HFFc6 (cell line): Measurements from ENCODE around the gene OR52I2. TPM values are rescaled to one million over a fixed set of nuclear protein-coding genes. Genes with fewer than 3 reads are reported as not detected.

Source experiments
- DNase-seq: peaks from one replicate; pipeline ENCODE4 v3.0.0-alpha.2; 2018
- H3K27ac Mint-ChIP-seq: 2 replicates; pipeline ENCODE4 v1.8.0; 2020; ENCODE audit warnings: mild to moderate bottlenecking, mixed read lengths
- H3K27me3 Mint-ChIP-seq: 2 replicates; pipeline ENCODE4 v1.8.0; 2021; ENCODE audit warnings: mild to moderate bottlenecking, moderate library complexity, mixed read lengths; ENCODE audit not compliant: insufficient read depth
- H3K36me3 Mint-ChIP-seq: 2 replicates; pipeline ENCODE4 v1.8.0; 2021; ENCODE audit warnings: low read depth, mixed read lengths
- H3K4me1 Mint-ChIP-seq: 2 replicates; pipeline ENCODE4 v1.8.0; 2020; ENCODE audit warnings: low read depth, mixed read lengths
- H3K4me3 Mint-ChIP-seq: 2 replicates; pipeline ENCODE4 v1.8.0; 2020; ENCODE audit warnings: mild to moderate bottlenecking, moderate library complexity, mixed read lengths
- H3K9me3 Mint-ChIP-seq: 2 replicates; pipeline ENCODE4 v1.8.0; 2020; ENCODE audit warnings: mild to moderate bottlenecking, mixed read lengths
- total RNA-seq, 6 experiments: library from RNA; stranded (reverse); fragmentation: NEBNext Ultra II Directional; extraction: Animal tissue kit (Norgen Biotek cat#: 25700); gene quantifications; 2 replicates in 1 of 6; 3 replicates in 5 of 6; pipeline ENCODE4 v1.2.3, GENCODE V29; 2021
- TF ChIP-seq, protein P1 (sequence below): fragments of 200-600 bp; sonication (generic); IDR thresholded peaks from 2 replicates; pipeline ENCODE4 v1.5.0; 2021; ENCODE audit warnings: antibody characterized with exemption, mild to moderate bottlenecking

The OR52I2 gene
- total RNA-seq, 6 experiments from 2014 or later: not detected

DNA sequence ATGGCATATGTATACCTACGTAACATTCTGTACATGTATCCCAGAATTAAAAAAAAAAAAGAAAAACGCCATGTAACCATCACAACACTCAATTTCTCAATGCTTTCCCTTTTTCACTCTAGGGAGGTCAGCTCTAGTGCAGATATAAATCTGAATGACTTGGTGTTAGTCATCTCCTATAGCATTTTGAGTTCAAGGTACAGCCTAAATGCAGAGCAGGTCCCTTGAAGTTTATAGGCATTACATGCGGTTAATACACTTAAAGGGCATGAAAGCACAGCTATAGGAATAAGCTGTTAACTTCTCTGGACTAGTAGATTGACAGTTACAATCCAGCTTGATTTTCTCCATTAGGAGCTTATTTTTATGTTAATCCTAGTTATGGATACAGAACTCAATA is 16.2 kb upstream of the OR52I2 start:
- H3K9me3 Mint-ChIP-seq: peaks cover 12% of the 10 kb centered on the region
- no peaks in the 10 kb centered on the region; the same call in none of the 2 replicates for H3K27me3 Mint-ChIP-seq
- H3K4me3 Mint-ChIP-seq: no peak overlapping the region
- H3K4me1 Mint-ChIP-seq: no peaks in the 10 kb centered on the region
- TF ChIP-seq, protein P1, sequence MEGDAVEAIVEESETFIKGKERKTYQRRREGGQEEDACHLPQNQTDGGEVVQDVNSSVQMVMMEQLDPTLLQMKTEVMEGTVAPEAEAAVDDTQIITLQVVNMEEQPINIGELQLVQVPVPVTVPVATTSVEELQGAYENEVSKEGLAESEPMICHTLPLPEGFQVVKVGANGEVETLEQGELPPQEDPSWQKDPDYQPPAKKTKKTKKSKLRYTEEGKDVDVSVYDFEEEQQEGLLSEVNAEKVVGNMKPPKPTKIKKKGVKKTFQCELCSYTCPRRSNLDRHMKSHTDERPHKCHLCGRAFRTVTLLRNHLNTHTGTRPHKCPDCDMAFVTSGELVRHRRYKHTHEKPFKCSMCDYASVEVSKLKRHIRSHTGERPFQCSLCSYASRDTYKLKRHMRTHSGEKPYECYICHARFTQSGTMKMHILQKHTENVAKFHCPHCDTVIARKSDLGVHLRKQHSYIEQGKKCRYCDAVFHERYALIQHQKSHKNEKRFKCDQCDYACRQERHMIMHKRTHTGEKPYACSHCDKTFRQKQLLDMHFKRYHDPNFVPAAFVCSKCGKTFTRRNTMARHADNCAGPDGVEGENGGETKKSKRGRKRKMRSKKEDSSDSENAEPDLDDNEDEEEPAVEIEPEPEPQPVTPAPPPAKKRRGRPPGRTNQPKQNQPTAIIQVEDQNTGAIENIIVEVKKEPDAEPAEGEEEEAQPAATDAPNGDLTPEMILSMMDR: no peak
- DNase-seq: no peak
- H3K36me3 Mint-ChIP-seq: no peaks in the 10 kb centered on the region
- H3K27ac Mint-ChIP-seq: no peak overlapping the region

GRCh38 chr11:4569075-4569474 is 12.5 kb upstream of the OR52I2 start:
- no peak overlapping the region for H3K4me3 Mint-ChIP-seq
- no peaks in the 10 kb centered on the region for H3K4me1 Mint-ChIP-seq
- H3K36me3 Mint-ChIP-seq: no peaks in the 10 kb centered on the region
- no peaks in the 10 kb centered on the region; the same call in none of the 2 replicates for H3K27me3 Mint-ChIP-seq
- no peak for DNase-seq
- TF ChIP-seq, protein P1: no peak
- no peak overlapping the region for H3K27ac Mint-ChIP-seq
- H3K9me3 Mint-ChIP-seq: peaks cover 5% of the 10 kb centered on the region; the same call in 1 of the 2 replicates

- Mint-ChIP-seq H3K36me3 (no peaks in the 10 kb centered on the region), H3K9me3 (peaks cover 4% of the 10 kb centered on the region; the same call in 1 of the 2 replicates), H3K4me3 (no peak overlapping the region), H3K27ac (no peak overlapping the region), H3K27me3 (no peaks in the 10 kb centered on the region), H3K4me1 (no peaks in the 10 kb centered on the region)
- TF ChIP-seq, protein P1: no peak
- DNase-seq: no peak
Measured at GRCh38 chr11:4576880-4577279, 4.7 kb upstream of the OR52I2 start.

- DNase-seq: no peak
- H3K9me3 Mint-ChIP-seq: peaks cover 4% of the 10 kb centered on the region; the same call in 1 of the 2 replicates
- no peaks in the 10 kb centered on the region for H3K27me3 Mint-ChIP-seq
- H3K27ac Mint-ChIP-seq: no peak overlapping the region
- TF ChIP-seq, protein P1: no peak
- no peaks in the 10 kb centered on the region for H3K4me1 Mint-ChIP-seq
- H3K4me3 Mint-ChIP-seq: no peak overlapping the region
- H3K36me3 Mint-ChIP-seq: no peaks in the 10 kb centered on the region
Measured at GRCh38 chr11:4577761-4578160, 3.8 kb upstream of the OR52I2 start.

DNA sequence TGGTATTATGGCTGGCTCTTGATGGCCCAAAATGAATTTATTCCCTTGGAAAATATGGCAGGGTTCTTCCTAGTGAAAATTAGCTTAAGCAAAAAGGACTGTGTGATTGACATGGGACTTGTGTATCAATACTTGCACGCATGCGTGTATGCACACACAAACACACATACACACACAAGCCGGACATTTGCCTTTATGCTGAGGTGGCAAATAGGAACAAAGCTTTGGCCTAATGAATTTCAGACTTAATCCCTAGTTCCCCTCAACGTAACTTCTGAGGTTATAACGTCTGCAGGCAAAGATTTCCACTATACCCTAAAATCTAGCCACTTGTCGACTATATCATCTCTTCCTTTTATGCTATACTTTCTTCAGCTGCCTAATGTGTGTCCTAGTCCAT is 2.9 kb upstream of the OR52I2 start:
- Mint-ChIP-seq H3K9me3 (peaks cover 4% of the 10 kb centered on the region; the same call in 1 of the 2 replicates), H3K4me1 (no peaks in the 10 kb centered on the region), H3K36me3 (no peaks in the 10 kb centered on the region), H3K4me3 (no peak overlapping the region), H3K27me3 (no peaks in the 10 kb centered on the region), H3K27ac (no peak overlapping the region)
- TF ChIP-seq, protein P1: no peak
- DNase-seq: no peak

DNA sequence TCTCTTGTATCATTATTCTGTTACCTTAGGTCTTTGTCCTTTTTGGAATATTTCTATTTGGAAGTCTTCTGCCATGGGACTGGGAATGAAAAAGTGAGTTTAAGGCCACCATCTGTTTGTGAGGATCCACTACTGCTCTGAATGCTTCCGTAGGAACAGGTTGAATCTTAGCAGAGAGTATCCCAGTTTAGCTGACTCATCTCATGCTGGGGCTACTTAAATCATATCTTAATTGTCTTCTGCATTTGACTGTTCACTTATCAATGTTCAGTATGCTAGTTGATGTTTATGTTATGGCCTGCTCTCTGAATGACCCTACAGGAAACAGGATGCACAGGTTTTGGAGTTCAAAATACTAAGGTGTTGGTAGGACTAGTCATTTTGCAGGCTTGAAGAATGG is 1.4 kb upstream of the OR52I2 start:
- H3K4me1 Mint-ChIP-seq: no peaks in the 10 kb centered on the region
- DNase-seq: no peak
- H3K4me3 Mint-ChIP-seq: no peak overlapping the region
- no peaks in the 10 kb centered on the region for H3K36me3 Mint-ChIP-seq
- no peak overlapping the region for H3K27ac Mint-ChIP-seq
- no peaks in the 10 kb centered on the region for H3K27me3 Mint-ChIP-seq
- TF ChIP-seq, protein P1: no peak
- peaks cover 4% of the 10 kb centered on the region; the same call in 1 of the 2 replicates for H3K9me3 Mint-ChIP-seq
